Body of pancreas (tissue), 4 donors: ENCODE data around the gene KCNF1. TPM values are rescaled to one million over a fixed set of nuclear protein-coding genes. Genes with fewer than 3 reads are reported as not detected.

Experiments used
- ATAC-seq: fragments of 150-250 bp; one replicate; pipeline ENCODE4 v1.9.1; 2016
- DNase-seq, 4 donors: peaks; one replicate each; pipeline ENCODE4 v3.0.0-alpha.2; 2019
- H3K27ac ChIP-seq, 4 donors: fragments of 200-600 bp; sonication (generic); 1 replicate in 3 of 4; 2 replicates in 1 of 4; pipeline versions ENCODE4 v1.5.1 to v1.6.1; 2016 to 2019; ENCODE audit warnings: mild to moderate bottlenecking in 1 of 4, mixed read lengths in 1 of 4, moderate library complexity in 1 of 4
- H3K27me3 ChIP-seq, 2 donors: fragments of 200-600 bp; sonication (generic); one replicate each; pipeline ENCODE4 v1.6.0; 2016; ENCODE audit warnings: mild to moderate bottlenecking in 1 of 2
- H3K36me3 ChIP-seq, 2 donors: fragments of 200-600 bp; sonication (generic); replicated peaks in 1 of 2; 2 replicates each; pipeline ENCODE4 v1.5.1; 2016; ENCODE audit warnings: low read depth in 2 of 2; ENCODE audit not compliant: insufficient read depth in 1 of 2
- H3K4me1 ChIP-seq: fragments of 200-600 bp; sonication (generic); one replicate; pipeline ENCODE4 v1.6.0; 2016
- H3K4me3 ChIP-seq, 2 donors: fragments of 200-600 bp; sonication (generic); 1 replicate in 1 of 2; 2 replicates in 1 of 2; pipeline ENCODE4 v1.5.1; 2016 to 2019
- H3K9me3 ChIP-seq, 3 donors: fragments of 200-600 bp; sonication (generic); 1 replicate in 2 of 3; 2 replicates in 1 of 3; pipeline ENCODE4 v1.5.1; 2016
- POLR2A ChIP-seq, 3 donors: fragments of 450-650 bp; IDR thresholded peaks; one replicate each; pipeline ENCODE4 v1.6.1; 2016; ENCODE audit warnings: antibody characterized with exemption in 3 of 3, mild to moderate bottlenecking in 2 of 3
- WGBS, 2 donors: methylation state at CpG; one replicate each; pipeline ENCODE4 v1.1.5; 2017; 5-methylcytosine and 5-hydroxymethylcytosine counted together
- intact Hi-C: fragments of 100-400 bp; cut with DNase I; formaldehyde crosslinking; loops from one replicate; pipeline ENCODE4 v1.15.1; 2023
- total RNA-seq, 2 donors: library from RNA; depleted of rRNA; stranded (reverse); fragments of >200 nt; gene quantifications; one replicate each; pipeline ENCODE4 v1.1.0, GENCODE V29; 2016
- TF ChIP-seq, protein P1 (sequence below), 7 experiments: fragments of 450-650 bp in 4 of 7; fragments of 200-600 bp in 3 of 7; sonication (generic) in 3 of 7; IDR thresholded peaks; one replicate each; pipeline ENCODE4 v1.5.1; 2016 to 2019; ENCODE audit warnings: antibody characterized with exemption in 7 of 7

The KCNF1 gene
- total RNA-seq, 2 donors from 2014 or later, result 5.3 TPM; not detected in 1

DNA sequence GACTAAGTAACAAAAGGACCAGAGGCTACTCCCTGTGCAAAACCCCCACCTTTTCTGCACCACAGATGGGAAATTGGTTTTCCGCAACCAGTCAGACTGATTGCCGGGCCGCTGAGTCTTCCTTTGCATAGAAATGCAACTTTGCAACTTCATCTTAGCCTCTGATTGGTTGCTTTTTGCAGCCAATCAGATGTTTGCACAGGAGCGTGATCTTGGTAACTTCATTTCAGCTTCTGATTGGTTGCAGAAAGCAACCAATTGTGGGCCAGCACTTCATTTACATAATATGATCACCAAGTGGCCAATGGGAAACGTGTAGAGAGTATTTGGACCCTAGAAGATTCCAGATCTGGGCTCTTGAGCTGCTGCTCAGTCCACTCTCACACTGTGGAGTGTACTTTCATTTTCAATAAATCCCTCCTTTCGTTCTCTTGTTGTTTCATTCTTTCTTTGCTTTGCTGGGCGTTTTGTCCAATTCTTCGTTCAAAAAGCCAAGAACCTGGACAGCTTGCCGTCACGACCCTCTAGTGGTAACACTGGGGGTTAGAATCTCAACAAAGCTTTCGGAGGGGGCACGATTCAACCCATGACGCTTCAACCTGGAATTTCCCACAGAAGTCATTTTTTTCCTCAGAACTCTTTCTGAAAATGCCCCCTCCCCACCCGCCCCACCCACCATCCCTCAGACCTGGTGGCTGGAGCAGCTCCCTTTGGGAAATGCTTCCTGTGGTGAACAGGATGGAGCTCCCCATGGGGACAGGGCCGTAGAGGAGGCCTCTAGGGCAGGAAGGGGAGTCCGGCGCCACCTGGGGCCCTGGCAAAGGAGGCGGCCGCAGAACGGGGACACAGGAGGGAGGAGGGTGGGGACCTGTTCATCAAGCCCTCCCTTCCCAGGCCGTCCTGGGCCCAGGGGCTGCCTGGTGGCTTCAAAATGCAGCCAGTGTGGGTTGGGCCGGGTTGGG is 31.8 kb upstream of the KCNF1 start:
- Histone ChIP-seq H3K27me3 (no peaks in the 10 kb centered on the region), H3K4me1 (peaks cover 13% of the 10 kb centered on the region), H3K4me3 (no peak overlapping the region), H3K9me3 (no peaks in the 10 kb centered on the region), H3K36me3 (no peaks in the 10 kb centered on the region), H3K27ac (no peak overlapping the region)
- TF ChIP-seq, protein P1, sequence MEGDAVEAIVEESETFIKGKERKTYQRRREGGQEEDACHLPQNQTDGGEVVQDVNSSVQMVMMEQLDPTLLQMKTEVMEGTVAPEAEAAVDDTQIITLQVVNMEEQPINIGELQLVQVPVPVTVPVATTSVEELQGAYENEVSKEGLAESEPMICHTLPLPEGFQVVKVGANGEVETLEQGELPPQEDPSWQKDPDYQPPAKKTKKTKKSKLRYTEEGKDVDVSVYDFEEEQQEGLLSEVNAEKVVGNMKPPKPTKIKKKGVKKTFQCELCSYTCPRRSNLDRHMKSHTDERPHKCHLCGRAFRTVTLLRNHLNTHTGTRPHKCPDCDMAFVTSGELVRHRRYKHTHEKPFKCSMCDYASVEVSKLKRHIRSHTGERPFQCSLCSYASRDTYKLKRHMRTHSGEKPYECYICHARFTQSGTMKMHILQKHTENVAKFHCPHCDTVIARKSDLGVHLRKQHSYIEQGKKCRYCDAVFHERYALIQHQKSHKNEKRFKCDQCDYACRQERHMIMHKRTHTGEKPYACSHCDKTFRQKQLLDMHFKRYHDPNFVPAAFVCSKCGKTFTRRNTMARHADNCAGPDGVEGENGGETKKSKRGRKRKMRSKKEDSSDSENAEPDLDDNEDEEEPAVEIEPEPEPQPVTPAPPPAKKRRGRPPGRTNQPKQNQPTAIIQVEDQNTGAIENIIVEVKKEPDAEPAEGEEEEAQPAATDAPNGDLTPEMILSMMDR (IDR thresholded peaks at IDR 0.05), result no peak
- TF ChIP-seq POLR2A (IDR thresholded peaks at IDR 0.05), result no peak
- intact Hi-C loops, result no loop called here
- 81 to 82% methylated on average over 17 to 22 of the region's 22 CpGs for WGBS, 2 donors
- ATAC-seq (no peak), DNase-seq (no peak)

DNA sequence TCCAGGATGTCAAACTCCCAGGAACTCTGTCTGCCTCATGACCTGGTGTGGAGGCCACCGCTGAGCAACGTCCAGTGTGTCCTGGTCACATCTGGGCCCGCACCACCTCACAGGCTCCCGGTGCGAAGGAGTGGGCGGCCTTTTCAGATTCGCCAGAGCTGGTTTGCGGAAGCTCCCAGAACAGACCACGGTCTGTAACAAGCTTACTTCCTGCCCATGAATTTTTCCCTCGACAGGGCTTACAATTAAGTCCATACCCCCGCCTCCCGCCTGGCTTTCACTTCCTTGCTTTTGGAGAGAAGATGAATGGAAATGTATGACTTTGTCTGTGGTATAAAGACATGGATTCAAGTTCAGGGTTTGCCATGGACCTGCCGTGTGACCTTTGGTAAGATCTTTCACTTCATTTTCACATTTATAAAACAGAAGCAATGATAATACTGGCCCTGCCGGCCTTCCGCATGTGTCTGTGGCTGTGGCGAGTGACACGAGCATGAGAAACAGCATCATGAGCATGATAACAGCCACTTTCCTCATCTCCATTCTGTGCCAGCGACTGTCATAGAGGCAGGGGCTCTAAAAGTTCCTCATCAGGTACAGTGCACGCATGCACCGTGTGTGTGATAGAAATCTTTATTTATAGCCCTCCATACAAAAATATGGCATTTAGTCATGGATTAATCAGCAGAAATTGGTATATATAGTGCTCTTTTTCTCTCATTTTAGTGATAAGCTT is 31.0 kb upstream of the KCNF1 start:
- H3K27ac ChIP-seq, result no peak overlapping the region
- WGBS, 2 donors, result 86% methylated on average over 16 to 20 of the region's 20 CpGs

DNA sequence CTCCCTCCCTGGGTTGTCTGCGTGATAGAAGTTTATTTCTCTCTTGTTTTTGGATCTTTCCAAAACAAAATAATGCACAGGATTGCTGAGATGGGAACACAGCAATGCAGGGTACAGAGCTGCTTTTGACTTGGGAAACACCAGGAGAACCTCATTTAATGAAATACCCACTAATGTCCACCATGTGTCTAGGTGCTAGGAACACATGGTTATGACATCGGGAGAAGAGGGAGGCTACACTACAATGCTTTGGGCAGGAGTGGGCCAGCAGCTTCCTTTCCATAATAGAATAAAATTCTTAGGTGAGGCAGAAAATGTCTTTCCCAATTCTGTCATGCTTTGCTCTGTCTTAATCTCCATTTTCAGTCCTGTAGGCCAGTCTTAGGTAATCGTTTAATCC is 29.2 kb upstream of the KCNF1 start:
- 88 to 94% methylated on average over 3 of the region's 3 CpGs for WGBS, 2 donors
- TF ChIP-seq POLR2A (IDR thresholded peaks at IDR 0.05), result no peak
- TF ChIP-seq, protein P1 (IDR thresholded peaks at IDR 0.05), result no peak
- no peaks in the 10 kb centered on the region for H3K9me3 ChIP-seq
- H3K4me3 ChIP-seq, result no peak overlapping the region
- H3K36me3 ChIP-seq, result no peaks in the 10 kb centered on the region
- intact Hi-C loops, result no loop called here
- no peaks in the 10 kb centered on the region for H3K27me3 ChIP-seq
- no peak for ATAC-seq
- no peak overlapping the region for H3K27ac ChIP-seq
- peaks cover 13% of the 10 kb centered on the region for H3K4me1 ChIP-seq
- no peak for DNase-seq

More for the DNA sequence above, 31.0 kb upstream of the KCNF1 start:
- H3K4me1 ChIP-seq, result peaks cover 13% of the 10 kb centered on the region
- intact Hi-C loops, result no loop called here
- DNase-seq (no peak), ATAC-seq (no peak)
- no peaks in the 10 kb centered on the region for H3K27me3 ChIP-seq
- H3K4me3 ChIP-seq, result no peak overlapping the region
- H3K36me3 ChIP-seq, result no peaks in the 10 kb centered on the region
- no peaks in the 10 kb centered on the region for H3K9me3 ChIP-seq
- TF ChIP-seq POLR2A (IDR thresholded peaks at IDR 0.05), result no peak
- TF ChIP-seq, protein P1 (IDR thresholded peaks at IDR 0.05), result no peak

DNA sequence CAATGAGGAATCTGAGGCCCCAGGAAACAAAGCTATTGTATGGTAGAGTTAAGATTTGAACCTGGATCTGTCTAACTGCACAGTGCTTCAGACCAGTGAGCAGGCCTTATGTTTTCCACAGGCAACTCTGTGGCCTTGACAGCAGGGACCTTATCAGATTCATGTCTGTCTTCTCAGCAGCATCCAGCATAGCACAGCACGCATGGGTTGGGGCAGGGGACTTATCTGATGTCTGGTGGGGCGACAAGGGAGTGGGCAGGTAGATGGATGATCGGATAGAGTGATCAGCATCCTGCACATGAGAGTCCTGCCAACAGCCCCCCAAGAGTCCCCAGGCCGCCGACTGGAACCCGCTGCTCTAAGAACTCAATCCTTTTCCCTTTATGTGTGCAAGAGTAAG is 28.7 kb upstream of the KCNF1 start:
- Histone ChIP-seq H3K36me3 (no peaks in the 10 kb centered on the region), H3K9me3 (no peaks in the 10 kb centered on the region), H3K4me1 (peaks cover 13% of the 10 kb centered on the region), H3K27ac (no peak overlapping the region), H3K4me3 (no peak overlapping the region), H3K27me3 (no peaks in the 10 kb centered on the region)
- DNase-seq (no peak), ATAC-seq (no peak)
- TF ChIP-seq, protein P1 (IDR thresholded peaks at IDR 0.05), result no peak
- TF ChIP-seq POLR2A (IDR thresholded peaks at IDR 0.05), result no peak
- WGBS, 2 donors, result 73 to 93% methylated on average over 6 of the region's 6 CpGs
- intact Hi-C loops, result no loop called here
